ENCODE measurements around the gene TMEM212.

- no peak for TF ChIP-seq CTCF (IDR thresholded peaks at IDR 0.05; ENCODE audit: poor library complexity)
- no peak for TF ChIP-seq EZH2 (IDR thresholded peaks at IDR 0.05; ENCODE audit: borderline replicate concordance)
- no peak for TF ChIP-seq EZH2phosphoT487 (IDR thresholded peaks at IDR 0.05; ENCODE audit: low read depth, severe bottlenecking, unreplicated experiment)
Observed at GRCh38 chr3:171813278-171813896, 29.8 kb upstream of the TMEM212 start.
